ENCODE measurements around the gene MSRB3. TPM values are rescaled to one million over a fixed set of nuclear protein-coding genes. Genes with fewer than 3 reads are reported as not detected.

MSRB3 gene
- total and polyA plus RNA-seq, 2 donors (not counting 1 experiment from before 2014, with no cell fraction given): not detected

DNA sequence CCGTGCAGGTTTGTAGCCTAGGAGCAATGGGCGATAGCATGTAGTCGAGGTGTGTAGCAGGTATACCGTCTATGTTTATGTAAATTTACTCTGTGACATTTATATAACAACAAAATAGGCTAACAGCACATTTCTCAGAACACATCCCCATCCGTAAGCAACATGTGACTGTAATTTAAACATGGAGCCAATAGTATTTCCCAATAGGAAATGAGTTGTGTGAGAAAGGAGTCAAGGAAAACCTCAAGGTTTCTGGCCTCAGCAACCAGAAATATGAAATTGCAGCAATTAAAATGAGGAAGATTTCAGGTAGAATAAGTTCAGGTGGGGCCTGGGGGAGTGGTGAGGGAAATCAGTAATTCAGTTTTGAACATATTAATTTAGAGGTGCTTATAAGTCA is 136.0 kb downstream of the MSRB3 start:
- no peak for TF ChIP-seq EZH2 (IDR thresholded peaks at IDR 0.05; ENCODE audit: borderline replicate concordance, insufficient read depth, low read depth, low read length, poor library complexity, severe bottlenecking)
- TF ChIP-seq, protein P1, sequence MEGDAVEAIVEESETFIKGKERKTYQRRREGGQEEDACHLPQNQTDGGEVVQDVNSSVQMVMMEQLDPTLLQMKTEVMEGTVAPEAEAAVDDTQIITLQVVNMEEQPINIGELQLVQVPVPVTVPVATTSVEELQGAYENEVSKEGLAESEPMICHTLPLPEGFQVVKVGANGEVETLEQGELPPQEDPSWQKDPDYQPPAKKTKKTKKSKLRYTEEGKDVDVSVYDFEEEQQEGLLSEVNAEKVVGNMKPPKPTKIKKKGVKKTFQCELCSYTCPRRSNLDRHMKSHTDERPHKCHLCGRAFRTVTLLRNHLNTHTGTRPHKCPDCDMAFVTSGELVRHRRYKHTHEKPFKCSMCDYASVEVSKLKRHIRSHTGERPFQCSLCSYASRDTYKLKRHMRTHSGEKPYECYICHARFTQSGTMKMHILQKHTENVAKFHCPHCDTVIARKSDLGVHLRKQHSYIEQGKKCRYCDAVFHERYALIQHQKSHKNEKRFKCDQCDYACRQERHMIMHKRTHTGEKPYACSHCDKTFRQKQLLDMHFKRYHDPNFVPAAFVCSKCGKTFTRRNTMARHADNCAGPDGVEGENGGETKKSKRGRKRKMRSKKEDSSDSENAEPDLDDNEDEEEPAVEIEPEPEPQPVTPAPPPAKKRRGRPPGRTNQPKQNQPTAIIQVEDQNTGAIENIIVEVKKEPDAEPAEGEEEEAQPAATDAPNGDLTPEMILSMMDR (IDR thresholded peaks at IDR 0.05): no peak
- no peak overlapping the region for H2AFZ ChIP-seq (ENCODE audit: insufficient read depth, low read depth, low read length, poor library complexity, severe bottlenecking)
- no CpG with 5 or more reads among the region's 5 CpGs for WGBS (ENCODE audit: insufficient coverage)
- CTCF ChIA-PET: no interaction called here
- H3K9ac ChIP-seq (ENCODE audit: low read length): no peak overlapping the region
- no peak overlapping the region for H3K27ac ChIP-seq (ENCODE audit: low read length in 2 of 2)
- POLR2A ChIA-PET: no interaction called here
- intact Hi-C loops (cut with micrococcal nuclease): no loop called here
- no peak overlapping the region for H3K27ac Mint-ChIP-seq
- no peaks in the 10 kb centered on the region for H3K27me3 ChIP-seq (replicated peaks in 1 of 4; ENCODE audit: control extremely low read depth in 1 of 4, control insufficient read depth in 3 of 4, insufficient read depth in 4 of 4, low read length in 3 of 4)
- H4K20me1 ChIP-seq (ENCODE audit: control insufficient read depth, insufficient read depth, low read length, poor library complexity, severe bottlenecking): no peaks in the 10 kb centered on the region
- H3K4me1 Mint-ChIP-seq: no peaks in the 10 kb centered on the region
- no peaks in the 10 kb centered on the region for H3K79me2 ChIP-seq (ENCODE audit: control insufficient read depth, insufficient read depth, low read length)
- H3K36me3 ChIP-seq (replicated peaks in 1 of 2; ENCODE audit: control extremely low read depth in 1 of 2, control insufficient read depth in 1 of 2, extremely low read depth in 1 of 2, insufficient read depth in 2 of 2, low read length in 1 of 2): no peaks in the 10 kb centered on the region
- DNase-seq (no peak), ATAC-seq (ENCODE audit: low read depth) (no peak)
- H3K9me3 Mint-ChIP-seq (ENCODE audit: insufficient read depth): no peaks in the 10 kb centered on the region
- H3K4me1 ChIP-seq (ENCODE audit: control insufficient read depth in 2 of 2, insufficient read depth in 2 of 2, low read length in 2 of 2): no peaks in the 10 kb centered on the region
- no peak overlapping the region for H3K4me3 Mint-ChIP-seq
- no peaks in the 10 kb centered on the region for H3K27me3 Mint-ChIP-seq
- H3K4me3 ChIP-seq (ENCODE audit: control extremely low read depth in 1 of 5, extremely low read depth in 1 of 5, insufficient read depth in 1 of 5, low read depth in 2 of 5, low read length in 4 of 5): no peak overlapping the region
- peaks cover 0 to 9% (median 0%) of the 10 kb centered on the region in 3 donors for H3K9me3 ChIP-seq (ENCODE audit: control extremely low read depth in 1 of 3, control insufficient read depth in 2 of 3, insufficient read depth in 1 of 3, low read length in 2 of 3)
- H3K4me2 ChIP-seq (replicated peaks; ENCODE audit: low read depth, low read length, poor library complexity, severe bottlenecking): no peak overlapping the region

DNA sequence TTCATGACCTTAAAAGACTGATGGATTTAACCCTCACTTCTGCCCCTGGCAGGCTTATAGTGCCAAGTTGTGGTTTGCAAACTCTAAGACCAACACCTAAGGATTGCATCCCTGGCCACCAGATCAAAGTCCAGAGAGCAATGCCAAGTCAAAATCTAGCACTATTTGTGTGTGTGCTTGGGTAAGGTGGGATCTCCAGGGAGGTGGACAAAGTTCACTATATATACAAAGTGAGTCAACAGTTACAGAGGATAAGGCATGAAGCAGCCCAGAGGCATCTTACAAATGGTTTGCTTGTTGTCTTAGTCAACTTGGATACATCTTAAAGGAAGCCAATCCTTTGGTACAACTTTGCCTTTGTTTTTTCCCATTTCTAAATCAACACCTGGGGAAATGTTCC is 137.3 kb downstream of the MSRB3 start:
- Histone ChIP-seq H3K4me1 (ENCODE audit: control insufficient read depth in 2 of 2, insufficient read depth in 2 of 2, low read length in 2 of 2) (no peaks in the 10 kb centered on the region), H3K9me3 (ENCODE audit: control extremely low read depth in 1 of 3, control insufficient read depth in 2 of 3, insufficient read depth in 1 of 3, low read length in 2 of 3) (peaks cover 0 to 13% (median 0%) of the 10 kb centered on the region in 3 donors), H3K36me3 (replicated peaks in 1 of 2; ENCODE audit: control extremely low read depth in 1 of 2, control insufficient read depth in 1 of 2, extremely low read depth in 1 of 2, insufficient read depth in 2 of 2, low read length in 1 of 2) (no peaks in the 10 kb centered on the region), H3K79me2 (ENCODE audit: control insufficient read depth, insufficient read depth, low read length) (no peaks in the 10 kb centered on the region), H3K27me3 (replicated peaks in 1 of 4; ENCODE audit: control extremely low read depth in 1 of 4, control insufficient read depth in 3 of 4, insufficient read depth in 4 of 4, low read length in 3 of 4) (no peaks in the 10 kb centered on the region), H3K4me3 (ENCODE audit: control extremely low read depth in 1 of 5, extremely low read depth in 1 of 5, insufficient read depth in 1 of 5, low read depth in 2 of 5, low read length in 4 of 5) (no peak overlapping the region), H3K9ac (ENCODE audit: low read length) (no peak overlapping the region), H3K27ac (ENCODE audit: low read length in 2 of 2) (no peak overlapping the region), H3K4me2 (replicated peaks; ENCODE audit: low read depth, low read length, poor library complexity, severe bottlenecking) (no peak overlapping the region), H4K20me1 (ENCODE audit: control insufficient read depth, insufficient read depth, low read length, poor library complexity, severe bottlenecking) (no peaks in the 10 kb centered on the region), H2AFZ (ENCODE audit: insufficient read depth, low read depth, low read length, poor library complexity, severe bottlenecking) (no peak overlapping the region)
- H3K4me1 Mint-ChIP-seq: no peaks in the 10 kb centered on the region
- CTCF ChIA-PET: no interaction called here
- DNase-seq (no peak), ATAC-seq (ENCODE audit: low read depth) (no peak)
- no peak overlapping the region for H3K4me3 Mint-ChIP-seq
- TF ChIP-seq EZH2 (IDR thresholded peaks at IDR 0.05; ENCODE audit: borderline replicate concordance, insufficient read depth, low read depth, low read length, poor library complexity, severe bottlenecking): no peak
- TF ChIP-seq, protein P1 (IDR thresholded peaks at IDR 0.05): no peak
- no peak overlapping the region for H3K27ac Mint-ChIP-seq
- H3K9me3 Mint-ChIP-seq (ENCODE audit: insufficient read depth): no peaks in the 10 kb centered on the region
- H3K27me3 Mint-ChIP-seq: no peaks in the 10 kb centered on the region
- POLR2A ChIA-PET: no interaction called here
- intact Hi-C loops (cut with micrococcal nuclease): no loop called here

Data from B cell (primary cell).